BJ (cell line): ENCODE results near the gene CD9. TPM values are rescaled to one million over a fixed set of nuclear protein-coding genes. Genes with fewer than 3 reads are reported as not detected.

ENCODE experiments used
- CTCF ChIA-PET: fragments of 350-600 bp; formaldehyde crosslinking; extraction: SDS; loops from one replicate; lab custom pipeline; 2021; ENCODE audit warnings: antibody characterized with exemption, inconsistent platforms; lab: Yijun Ruan, JAX
- POLR2A ChIA-PET: fragments of 300-600 bp; sonication (Branson Sonifier 250); formaldehyde crosslinking; extraction: SDS; loops from one replicate; lab custom pipeline; 2021; ENCODE audit warnings: antibody characterized with exemption; lab: Charles Lee
- DNase-seq: peaks from one replicate; pipeline ENCODE4 v3.0.0-alpha.2; 2011; ENCODE audit warnings: low read depth
- H3K27me3 ChIP-seq: 2 replicates; pipeline ENCODE4 v1.6.0; 2011; ENCODE audit warnings: low read length; ENCODE audit not compliant: control insufficient read depth, insufficient read depth
- H3K36me3 ChIP-seq: 2 replicates; pipeline ENCODE4 v1.5.1; 2011; ENCODE audit warnings: low read length; ENCODE audit not compliant: control insufficient read depth, insufficient read depth
- H3K4me3 ChIP-seq: 2 replicates; pipeline ENCODE4 v1.5.1; 2011; ENCODE audit warnings: low read depth, mild to moderate bottlenecking, control low read depth, low read length
- polyA plus RNA-seq: library from polyadenylated mRNA; depleted of rRNA; stranded (reverse); fragments of >200 nt; gene quantifications from 2 replicates; pipeline ENCODE4 v1.2.3, GENCODE V29; 2011
- TF ChIP-seq, protein P1 (sequence below): IDR thresholded peaks from 2 replicates; pipeline ENCODE4 v1.5.1; 2011; ENCODE audit warnings: low read depth, mild to moderate bottlenecking, control low read depth, inconsistent platforms, low read length, moderate library complexity; ENCODE audit not compliant: insufficient read depth

The CD9 gene
- polyA plus RNA-seq, 1 experiment: 86.0 TPM

DNA sequence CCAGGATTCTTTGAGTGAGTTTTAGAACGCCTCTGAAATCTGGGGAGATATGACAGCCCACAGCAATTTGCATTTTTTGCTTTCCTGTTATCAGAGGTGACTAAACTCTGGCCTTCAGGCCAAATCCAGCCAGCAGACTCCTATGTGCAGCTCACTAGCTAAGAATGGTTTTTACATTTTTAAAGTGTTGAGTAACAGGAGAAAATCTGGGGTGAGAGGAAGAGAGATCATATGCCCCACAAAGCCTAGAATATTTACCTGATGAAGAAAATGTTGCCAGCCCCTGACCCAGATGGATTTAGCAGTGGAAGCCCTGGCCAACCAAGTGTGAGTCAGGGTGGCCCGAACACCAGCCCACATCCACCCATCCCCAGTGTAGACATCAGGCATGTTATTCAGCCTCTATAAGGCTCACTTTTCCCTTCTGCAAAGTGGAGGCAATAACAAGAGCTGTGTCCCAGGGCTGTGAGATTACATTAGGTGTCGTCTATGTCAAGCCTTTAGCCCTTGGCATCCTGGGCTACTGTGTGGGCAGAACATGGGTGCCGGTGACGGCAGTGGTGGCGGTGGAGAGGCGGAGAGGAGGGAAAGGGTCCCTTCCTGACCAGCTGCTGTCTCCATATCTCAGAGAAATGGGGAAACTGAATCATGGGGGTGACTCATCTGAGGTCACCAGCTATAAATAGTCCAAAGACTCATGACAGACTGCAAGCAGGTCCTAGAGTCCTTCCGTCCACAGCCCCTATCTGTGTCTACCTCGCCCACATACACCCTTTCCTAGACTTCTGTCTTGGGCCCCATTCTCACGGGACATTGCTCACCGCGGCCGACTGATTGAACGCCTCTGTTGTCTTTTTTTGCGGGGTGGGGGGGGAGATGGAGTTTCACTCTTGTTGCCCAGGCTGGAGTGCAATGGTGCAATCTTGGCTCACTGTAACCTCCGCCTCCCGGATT lies 32.6 kb upstream of the CD9 start:
- Histone ChIP-seq H3K4me3 (no peak overlapping the region), H3K27me3 (no peaks in the 10 kb centered on the region), H3K36me3 (no peaks in the 10 kb centered on the region)
- CTCF ChIA-PET: interaction anchor here (0.7 to 2.1 kb wide), 6 partner anchors 12 to 111 kb away, joined by 3 to 7 read pairs (median 4); no protein-coding TSS in a partner anchor
- DNase-seq: peak; percentile 83
- TF ChIP-seq, protein P1, sequence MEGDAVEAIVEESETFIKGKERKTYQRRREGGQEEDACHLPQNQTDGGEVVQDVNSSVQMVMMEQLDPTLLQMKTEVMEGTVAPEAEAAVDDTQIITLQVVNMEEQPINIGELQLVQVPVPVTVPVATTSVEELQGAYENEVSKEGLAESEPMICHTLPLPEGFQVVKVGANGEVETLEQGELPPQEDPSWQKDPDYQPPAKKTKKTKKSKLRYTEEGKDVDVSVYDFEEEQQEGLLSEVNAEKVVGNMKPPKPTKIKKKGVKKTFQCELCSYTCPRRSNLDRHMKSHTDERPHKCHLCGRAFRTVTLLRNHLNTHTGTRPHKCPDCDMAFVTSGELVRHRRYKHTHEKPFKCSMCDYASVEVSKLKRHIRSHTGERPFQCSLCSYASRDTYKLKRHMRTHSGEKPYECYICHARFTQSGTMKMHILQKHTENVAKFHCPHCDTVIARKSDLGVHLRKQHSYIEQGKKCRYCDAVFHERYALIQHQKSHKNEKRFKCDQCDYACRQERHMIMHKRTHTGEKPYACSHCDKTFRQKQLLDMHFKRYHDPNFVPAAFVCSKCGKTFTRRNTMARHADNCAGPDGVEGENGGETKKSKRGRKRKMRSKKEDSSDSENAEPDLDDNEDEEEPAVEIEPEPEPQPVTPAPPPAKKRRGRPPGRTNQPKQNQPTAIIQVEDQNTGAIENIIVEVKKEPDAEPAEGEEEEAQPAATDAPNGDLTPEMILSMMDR: no peak
- POLR2A ChIA-PET: interaction anchor here (1.1 kb wide), 1 partner anchor 14 kb away, joined by 3 read pairs; no protein-coding TSS in a partner anchor

- TF ChIP-seq, protein P1: no peak
- ChIA-PET CTCF (no interaction called here), POLR2A (no interaction called here)
- no peak for DNase-seq
- Histone ChIP-seq H3K27me3 (no peaks in the 10 kb centered on the region), H3K36me3 (no peaks in the 10 kb centered on the region), H3K4me3 (no peak overlapping the region)
Measured at GRCh38 chr12:6171409-6172015, 28.7 kb upstream of the CD9 start.

- H3K36me3 ChIP-seq: no peaks in the 10 kb centered on the region
- no peak overlapping the region for H3K4me3 ChIP-seq
- TF ChIP-seq, protein P1: no peak
- DNase-seq: no peak
- CTCF ChIA-PET: interaction anchor here (0.8 kb wide), 1 partner anchor 184 kb away, joined by 3 read pairs; no protein-coding TSS in a partner anchor
- no peaks in the 10 kb centered on the region for H3K27me3 ChIP-seq
- POLR2A ChIA-PET: no interaction called here
Measured at GRCh38 chr12:6172086-6172485, 28.1 kb upstream of the CD9 start.

DNA sequence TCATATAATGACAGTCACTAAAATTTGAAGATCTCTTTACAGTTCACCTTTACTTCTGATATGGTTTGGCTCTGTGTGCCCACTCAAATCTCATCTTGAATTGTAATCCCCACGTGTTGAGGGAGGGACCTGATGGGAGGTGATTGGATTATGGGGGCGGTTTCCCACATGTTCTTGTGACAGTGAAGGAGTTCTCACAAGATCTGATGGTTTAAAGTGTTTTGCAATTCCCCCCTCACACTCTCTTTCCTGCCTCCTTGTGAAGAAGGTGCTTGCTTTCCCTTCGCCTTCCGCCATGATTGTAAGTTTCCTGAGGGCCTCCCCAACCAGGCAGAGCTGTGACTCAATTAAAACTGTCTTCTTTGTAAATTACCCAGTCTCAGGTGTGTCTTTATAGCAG lies 27.3 kb upstream of the CD9 start:
- Histone ChIP-seq H3K4me3 (no peak overlapping the region), H3K27me3 (no peaks in the 10 kb centered on the region), H3K36me3 (no peaks in the 10 kb centered on the region)
- no peak for DNase-seq
- CTCF ChIA-PET: interaction anchor here (0.8 to 1.3 kb wide), 2 partner anchors 22 to 185 kb away, joined by 3 read pairs; no protein-coding TSS in a partner anchor
- POLR2A ChIA-PET: no interaction called here
- TF ChIP-seq, protein P1: no peak
